ENCODE results near the gene MYL7.

GRCh38 chr7:44149571-44150465 is 8.7 kb upstream of the MYL7 start:
- TF ChIP-seq POLR2AphosphoS5 (IDR thresholded peaks at IDR 0.05; ENCODE audit: low read depth, low read length), result no peak
- no peak for TF ChIP-seq EZH2 (IDR thresholded peaks at IDR 0.05)
- no peak for TF ChIP-seq CBX3 (IDR thresholded peaks at IDR 0.05; ENCODE audit: low read depth)
- TF ChIP-seq CTCF (IDR thresholded peaks at IDR 0.05 in 2 of 3, conservative IDR thresholded peaks at IDR 0.05 in 1 of 3; ENCODE audit: borderline replicate concordance in 1 of 3, insufficient read depth in 1 of 3, low read depth in 2 of 3, low read length in 2 of 3), result no peak
- TF ChIP-seq POLR2A (IDR thresholded peaks at IDR 0.05; ENCODE audit: borderline replicate concordance, extremely low read depth, insufficient read depth, insufficient read length), result no peak
- TF ChIP-seq ZFX (IDR thresholded peaks at IDR 0.05), result no peak
- TF ChIP-seq EGR1 (IDR thresholded peaks at IDR 0.05; ENCODE audit: low read depth), result no peak
- no peak for TF ChIP-seq ZBTB33 (IDR thresholded peaks at IDR 0.05; ENCODE audit: extremely low read depth, insufficient replicate concordance, low read length)
- no peak for TF ChIP-seq MAX (IDR thresholded peaks at IDR 0.05)

Data from HCT116 (cell line).